ENCODE measurements around the gene CD58.

DNA sequence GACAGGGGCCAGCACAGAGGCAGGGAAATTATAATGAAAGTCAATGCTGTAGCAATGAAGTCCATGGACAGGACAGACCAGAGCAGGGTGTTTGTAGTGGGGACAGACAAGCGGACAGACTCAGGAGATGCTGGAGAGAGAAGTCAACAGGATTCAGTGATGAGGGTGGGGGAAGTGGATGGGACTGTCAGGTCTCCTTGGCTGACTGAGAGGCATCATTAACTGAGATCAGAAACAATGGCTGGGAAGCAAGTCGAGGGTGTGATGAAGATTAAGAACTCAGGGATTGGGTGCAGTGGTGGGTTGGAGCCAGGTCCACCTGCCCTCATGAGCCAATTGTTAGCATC, 25.5 kb downstream of the CD58 start:
- TF ChIP-seq GABPA (IDR thresholded peaks at IDR 0.05; ENCODE audit: low read depth) (no peak), RAD21 (IDR thresholded peaks at IDR 0.05; ENCODE audit: low read length) (no peak), SIN3A (IDR thresholded peaks at IDR 0.05; ENCODE audit: borderline replicate concordance, low read depth, low read length) (no peak), MXI1 (IDR thresholded peaks at IDR 0.05; ENCODE audit: low read depth, low read length) (no peak), SMC3 (IDR thresholded peaks at IDR 0.05; ENCODE audit: low read depth, low read length) (no peak), RXRA (IDR thresholded peaks at IDR 0.05; ENCODE audit: borderline replicate concordance, low read depth) (no peak), YY1 (IDR thresholded peaks at IDR 0.05; ENCODE audit: low read depth) (no peak), EZH2phosphoT487 (IDR thresholded peaks at IDR 0.05; ENCODE audit: borderline replicate concordance, low read depth) (no peak)
- TF ChIP-seq, protein P1, sequence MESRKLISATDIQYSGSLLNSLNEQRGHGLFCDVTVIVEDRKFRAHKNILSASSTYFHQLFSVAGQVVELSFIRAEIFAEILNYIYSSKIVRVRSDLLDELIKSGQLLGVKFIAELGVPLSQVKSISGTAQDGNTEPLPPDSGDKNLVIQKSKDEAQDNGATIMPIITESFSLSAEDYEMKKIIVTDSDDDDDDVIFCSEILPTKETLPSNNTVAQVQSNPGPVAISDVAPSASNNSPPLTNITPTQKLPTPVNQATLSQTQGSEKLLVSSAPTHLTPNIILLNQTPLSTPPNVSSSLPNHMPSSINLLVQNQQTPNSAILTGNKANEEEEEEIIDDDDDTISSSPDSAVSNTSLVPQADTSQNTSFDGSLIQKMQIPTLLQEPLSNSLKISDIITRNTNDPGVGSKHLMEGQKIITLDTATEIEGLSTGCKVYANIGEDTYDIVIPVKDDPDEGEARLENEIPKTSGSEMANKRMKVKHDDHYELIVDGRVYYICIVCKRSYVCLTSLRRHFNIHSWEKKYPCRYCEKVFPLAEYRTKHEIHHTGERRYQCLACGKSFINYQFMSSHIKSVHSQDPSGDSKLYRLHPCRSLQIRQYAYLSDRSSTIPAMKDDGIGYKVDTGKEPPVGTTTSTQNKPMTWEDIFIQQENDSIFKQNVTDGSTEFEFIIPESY (IDR thresholded peaks at IDR 0.05; ENCODE audit: borderline replicate concordance, low read depth): no peak
- TF ChIP-seq, protein P2, sequence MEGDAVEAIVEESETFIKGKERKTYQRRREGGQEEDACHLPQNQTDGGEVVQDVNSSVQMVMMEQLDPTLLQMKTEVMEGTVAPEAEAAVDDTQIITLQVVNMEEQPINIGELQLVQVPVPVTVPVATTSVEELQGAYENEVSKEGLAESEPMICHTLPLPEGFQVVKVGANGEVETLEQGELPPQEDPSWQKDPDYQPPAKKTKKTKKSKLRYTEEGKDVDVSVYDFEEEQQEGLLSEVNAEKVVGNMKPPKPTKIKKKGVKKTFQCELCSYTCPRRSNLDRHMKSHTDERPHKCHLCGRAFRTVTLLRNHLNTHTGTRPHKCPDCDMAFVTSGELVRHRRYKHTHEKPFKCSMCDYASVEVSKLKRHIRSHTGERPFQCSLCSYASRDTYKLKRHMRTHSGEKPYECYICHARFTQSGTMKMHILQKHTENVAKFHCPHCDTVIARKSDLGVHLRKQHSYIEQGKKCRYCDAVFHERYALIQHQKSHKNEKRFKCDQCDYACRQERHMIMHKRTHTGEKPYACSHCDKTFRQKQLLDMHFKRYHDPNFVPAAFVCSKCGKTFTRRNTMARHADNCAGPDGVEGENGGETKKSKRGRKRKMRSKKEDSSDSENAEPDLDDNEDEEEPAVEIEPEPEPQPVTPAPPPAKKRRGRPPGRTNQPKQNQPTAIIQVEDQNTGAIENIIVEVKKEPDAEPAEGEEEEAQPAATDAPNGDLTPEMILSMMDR (IDR thresholded peaks at IDR 0.05): no peak
- TF ChIP-seq, protein P3, sequence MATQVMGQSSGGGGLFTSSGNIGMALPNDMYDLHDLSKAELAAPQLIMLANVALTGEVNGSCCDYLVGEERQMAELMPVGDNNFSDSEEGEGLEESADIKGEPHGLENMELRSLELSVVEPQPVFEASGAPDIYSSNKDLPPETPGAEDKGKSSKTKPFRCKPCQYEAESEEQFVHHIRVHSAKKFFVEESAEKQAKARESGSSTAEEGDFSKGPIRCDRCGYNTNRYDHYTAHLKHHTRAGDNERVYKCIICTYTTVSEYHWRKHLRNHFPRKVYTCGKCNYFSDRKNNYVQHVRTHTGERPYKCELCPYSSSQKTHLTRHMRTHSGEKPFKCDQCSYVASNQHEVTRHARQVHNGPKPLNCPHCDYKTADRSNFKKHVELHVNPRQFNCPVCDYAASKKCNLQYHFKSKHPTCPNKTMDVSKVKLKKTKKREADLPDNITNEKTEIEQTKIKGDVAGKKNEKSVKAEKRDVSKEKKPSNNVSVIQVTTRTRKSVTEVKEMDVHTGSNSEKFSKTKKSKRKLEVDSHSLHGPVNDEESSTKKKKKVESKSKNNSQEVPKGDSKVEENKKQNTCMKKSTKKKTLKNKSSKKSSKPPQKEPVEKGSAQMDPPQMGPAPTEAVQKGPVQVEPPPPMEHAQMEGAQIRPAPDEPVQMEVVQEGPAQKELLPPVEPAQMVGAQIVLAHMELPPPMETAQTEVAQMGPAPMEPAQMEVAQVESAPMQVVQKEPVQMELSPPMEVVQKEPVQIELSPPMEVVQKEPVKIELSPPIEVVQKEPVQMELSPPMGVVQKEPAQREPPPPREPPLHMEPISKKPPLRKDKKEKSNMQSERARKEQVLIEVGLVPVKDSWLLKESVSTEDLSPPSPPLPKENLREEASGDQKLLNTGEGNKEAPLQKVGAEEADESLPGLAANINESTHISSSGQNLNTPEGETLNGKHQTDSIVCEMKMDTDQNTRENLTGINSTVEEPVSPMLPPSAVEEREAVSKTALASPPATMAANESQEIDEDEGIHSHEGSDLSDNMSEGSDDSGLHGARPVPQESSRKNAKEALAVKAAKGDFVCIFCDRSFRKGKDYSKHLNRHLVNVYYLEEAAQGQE (IDR thresholded peaks at IDR 0.05; ENCODE audit: low read depth, low read length): no peak
